NCI-H526 (cell line): ENCODE data around the gene PHACTR1.

Experiments used
- DNase-seq, 2 experiments: peaks; one replicate each; lab custom pipeline; 2025; lab: John Stamatoyannopoulos, UW

Gene PHACTR1

GRCh38 chr6:13030396-13030795, 313.8 kb downstream of the PHACTR1 start:
- DNase-seq = no peak

- DNase-seq = no peak
Observed at GRCh38 chr6:13032566-13032965, 316.0 kb downstream of the PHACTR1 start.

- DNase-seq = no peak
Observed at GRCh38 chr6:13033145-13033544, 316.6 kb downstream of the PHACTR1 start.

GRCh38 chr6:13034316-13034715, 317.7 kb downstream of the PHACTR1 start:
- no peak for DNase-seq

- no peak for DNase-seq
Observed at GRCh38 chr6:13035606-13036005, 319.0 kb downstream of the PHACTR1 start.

GRCh38 chr6:13038315-13038714, 321.7 kb downstream of the PHACTR1 start:
- no peak for DNase-seq

- DNase-seq = no peak
Observed at GRCh38 chr6:13038741-13039190, 322.2 kb downstream of the PHACTR1 start.

- DNase-seq = no peak
Observed at GRCh38 chr6:13044390-13044789, 327.8 kb downstream of the PHACTR1 start.

GRCh38 chr6:13044896-13045295, 328.3 kb downstream of the PHACTR1 start:
- no peak for DNase-seq

- DNase-seq = peak in 1 of 2 experiments; percentile 31
Observed at GRCh38 chr6:13045676-13046075, 329.1 kb downstream of the PHACTR1 start.

GRCh38 chr6:13046084-13046483, 329.5 kb downstream of the PHACTR1 start:
- no peak for DNase-seq

GRCh38 chr6:13048113-13048512, 331.5 kb downstream of the PHACTR1 start:
- DNase-seq = no peak

GRCh38 chr6:13049666-13050254, 333.2 kb downstream of the PHACTR1 start:
- peak in 1 of 2 experiments; percentile 6 for DNase-seq

GRCh38 chr6:13053006-13053461, 336.5 kb downstream of the PHACTR1 start:
- DNase-seq = no peak

GRCh38 chr6:13058051-13058450, 341.5 kb downstream of the PHACTR1 start:
- no peak for DNase-seq

- no peak for DNase-seq
Observed at GRCh38 chr6:13059026-13059425, 342.5 kb downstream of the PHACTR1 start.

GRCh38 chr6:13063300-13063918, 346.8 kb downstream of the PHACTR1 start:
- no peak for DNase-seq

GRCh38 chr6:13065581-13065980, 349.0 kb downstream of the PHACTR1 start:
- DNase-seq = peak; percentile 76 to 79

- peak; percentile 44 to 64 for DNase-seq
Observed at GRCh38 chr6:13066050-13066449, 349.5 kb downstream of the PHACTR1 start.

GRCh38 chr6:13066820-13067219, 350.3 kb downstream of the PHACTR1 start:
- no peak for DNase-seq

GRCh38 chr6:13068586-13069210, 352.1 kb downstream of the PHACTR1 start:
- DNase-seq = no peak

GRCh38 chr6:13071550-13072345, 355.2 kb downstream of the PHACTR1 start:
- no peak for DNase-seq
